ENCODE results near the gene ARF4.

ARF4 gene

DNA sequence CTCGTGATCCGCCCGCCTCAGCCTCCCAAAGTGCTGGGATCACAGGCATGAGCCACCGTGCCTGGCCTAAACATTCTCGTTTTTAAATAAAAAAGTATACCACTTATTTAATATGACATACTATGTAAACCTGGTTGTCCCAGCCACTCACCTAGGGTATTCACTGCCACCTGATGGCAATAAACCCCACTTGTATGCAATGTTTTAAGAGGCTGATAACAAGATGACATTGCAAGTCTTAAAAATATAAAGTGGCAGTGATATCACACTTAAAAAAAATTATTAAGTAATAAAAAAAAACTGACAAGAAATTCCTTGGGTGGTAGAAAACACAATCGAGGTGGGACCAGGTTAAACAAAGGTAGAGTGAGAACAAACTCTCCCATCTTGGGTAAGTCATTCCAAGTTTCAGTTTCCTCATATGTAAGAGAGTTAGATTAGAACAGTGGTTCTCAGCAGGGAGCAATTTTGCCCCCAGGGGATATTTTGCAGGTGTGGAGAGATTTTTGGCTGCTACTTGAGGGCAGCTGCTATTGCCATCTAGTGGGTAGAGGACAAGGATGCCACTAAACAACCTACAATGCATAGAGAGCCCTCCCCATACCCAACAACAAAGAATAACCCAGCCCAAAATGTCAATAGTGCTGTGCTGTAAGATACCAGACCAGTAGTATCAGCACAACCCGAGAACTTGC is 14.5 kb downstream of the ARF4 start:
- DNase-seq = no peak

GRCh38 chr3:57577801-57578200 is 19.3 kb downstream of the ARF4 start:
- DNase-seq = no peak

DNA sequence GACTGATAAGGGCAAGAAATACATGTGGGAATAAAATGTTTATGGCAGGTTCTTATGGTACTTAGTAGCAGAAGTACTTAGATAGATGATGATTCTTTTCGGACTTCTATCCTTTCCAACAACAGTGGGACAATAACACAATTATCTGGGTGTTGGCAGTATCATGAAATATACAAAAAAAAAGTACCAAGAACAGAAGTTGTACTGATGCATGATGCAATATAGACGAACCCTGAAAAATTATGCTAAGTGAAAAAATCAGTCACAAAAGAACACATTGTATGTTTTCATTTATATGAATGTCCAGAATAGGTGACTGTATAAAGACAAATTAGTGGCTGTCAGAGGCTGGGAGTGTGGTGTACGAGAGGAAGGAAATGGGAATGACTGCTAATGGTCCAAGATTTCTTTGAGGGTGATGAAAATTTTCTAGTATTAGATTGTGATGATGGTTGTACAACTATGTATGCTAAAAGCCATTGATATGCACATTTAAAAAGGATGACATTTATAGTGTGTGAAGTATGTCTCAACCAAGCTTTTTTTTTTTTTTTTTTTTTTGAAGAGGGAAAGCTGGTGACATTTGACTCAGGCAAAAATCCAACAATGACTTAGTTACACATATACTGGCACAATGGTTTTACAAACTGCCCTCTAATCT is 21.0 kb downstream of the ARF4 start:
- no peak for DNase-seq

DNA sequence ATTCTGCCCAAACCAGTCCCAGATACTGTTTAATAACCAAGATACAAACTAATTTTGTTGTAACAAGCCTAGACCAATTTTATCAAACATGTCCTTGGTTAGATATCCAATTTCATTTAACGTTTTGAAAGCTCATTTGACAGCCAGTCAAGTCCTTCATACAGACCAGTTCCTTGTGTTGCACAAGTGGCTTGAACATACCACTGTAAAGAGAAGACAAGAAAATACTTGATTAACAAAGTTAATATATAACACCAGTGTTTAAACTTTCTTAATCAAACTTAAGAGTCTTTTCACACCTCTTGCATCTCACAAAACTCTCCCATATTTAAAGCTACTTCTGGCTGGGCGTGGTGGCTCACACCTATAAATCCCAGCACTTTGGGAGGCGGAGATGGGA is 25.0 kb downstream of the ARF4 start:
- DNase-seq = no peak

DNA sequence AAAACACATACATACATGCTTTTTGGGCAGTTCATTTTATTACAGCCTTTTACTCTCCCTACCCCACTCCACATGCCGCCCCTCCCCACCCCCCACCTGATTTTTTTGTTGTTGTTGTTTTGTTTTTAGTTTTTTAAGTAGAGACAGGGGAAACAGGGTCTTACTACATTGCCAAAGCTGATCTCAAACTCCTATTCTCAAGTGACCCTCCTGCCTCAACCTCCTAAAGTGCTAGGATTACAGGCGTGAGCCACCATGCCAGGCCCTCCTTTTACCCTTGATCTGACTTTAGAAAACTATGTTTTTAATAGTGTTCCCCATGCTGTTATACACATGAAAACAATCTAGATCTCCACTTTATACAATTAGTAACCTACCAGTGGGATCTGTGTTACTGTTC is 26.3 kb downstream of the ARF4 start:
- DNase-seq = no peak

DNA sequence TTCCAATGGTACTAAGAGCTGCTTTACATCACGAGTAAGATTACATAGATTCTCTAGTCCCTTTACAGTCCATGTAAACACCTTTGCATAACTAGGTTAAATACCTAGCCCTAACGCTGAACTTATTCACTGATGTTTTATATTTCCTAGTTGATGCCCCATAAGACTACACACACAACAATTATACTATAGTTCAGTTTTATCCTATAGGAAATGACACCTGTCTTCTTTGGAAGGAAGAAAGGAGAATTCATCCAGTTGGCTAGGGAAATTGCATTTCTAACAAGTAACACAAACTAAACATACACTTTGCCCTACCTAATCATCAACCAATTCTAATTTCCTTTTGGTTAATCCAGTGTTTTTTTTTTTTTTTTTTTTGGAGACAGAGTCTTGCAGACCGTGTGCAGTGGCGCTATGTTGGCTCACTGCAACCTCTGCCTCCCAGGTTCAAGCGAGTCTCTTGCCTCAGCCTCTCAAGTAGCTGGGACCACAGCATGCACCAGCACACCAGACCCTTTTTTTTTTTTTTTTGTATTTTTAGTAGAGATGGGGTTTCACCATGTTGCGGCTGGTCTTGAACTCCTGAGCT is 27.2 kb downstream of the ARF4 start:
- no peak for DNase-seq

GRCh38 chr3:57559526-57559925 is 37.6 kb downstream of the ARF4 start:
- DNase-seq = no peak

DNA sequence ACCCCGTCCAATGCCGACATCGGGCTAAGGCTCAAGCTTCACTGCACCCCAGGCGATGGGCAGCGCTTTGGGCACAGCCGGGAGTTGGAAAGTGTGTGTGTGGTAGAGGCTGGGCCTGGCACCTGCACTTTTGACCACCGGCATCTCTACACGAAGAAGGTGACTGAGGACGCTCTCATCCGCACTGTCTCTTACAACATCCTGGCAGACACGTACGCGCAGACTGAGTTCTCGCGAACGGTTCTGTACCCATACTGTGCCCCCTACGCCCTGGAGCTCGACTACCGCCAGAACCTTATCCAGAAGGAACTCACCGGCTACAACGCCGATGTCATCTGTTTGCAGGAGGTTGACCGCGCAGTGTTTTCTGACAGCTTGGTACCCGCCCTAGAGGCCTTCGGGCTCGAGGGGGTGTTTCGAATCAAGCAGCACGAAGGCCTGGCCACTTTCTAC is 40.0 kb downstream of the ARF4 start:
- peak in 2 of 56 donors; percentile 7 to 19 for DNase-seq

GRCh38 chr3:57556459-57557084 is 40.6 kb downstream of the ARF4 start:
- DNase-seq = peak in 14 of 56 donors; percentile 4 to 75 (median 40)

- DNase-seq = peak; percentile 36 to 95 (median 86)
These were observed 41.2 kb downstream of the ARF4 start, which contains the start of gene PDE12 for GRCh38 chr3:57555738-57556458. TSS of gene PDE12 (plus strand) at chr3:57556274. CDS start at chr3:57556380, 106 bp downstream.

DNA sequence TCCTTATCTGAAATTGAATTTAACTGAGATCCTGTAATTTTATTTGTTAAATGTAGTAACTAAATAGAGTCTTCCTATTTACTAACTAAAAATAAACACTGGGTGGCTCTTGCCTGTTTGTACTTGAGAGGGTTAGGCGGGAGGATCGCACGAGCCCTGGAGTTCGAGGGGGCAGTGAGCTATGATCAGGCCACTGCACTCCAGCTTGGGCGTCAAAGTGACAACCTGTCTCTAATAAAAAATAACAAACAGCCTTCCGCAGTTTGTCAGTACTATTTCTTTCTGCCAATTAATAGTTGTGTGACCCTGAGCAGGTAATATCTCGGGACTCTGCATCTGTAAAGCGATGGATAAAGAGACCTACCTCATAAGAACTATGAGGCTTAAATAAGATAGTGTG is 41.8 kb downstream of the ARF4 start:
- no peak for DNase-seq

DNA sequence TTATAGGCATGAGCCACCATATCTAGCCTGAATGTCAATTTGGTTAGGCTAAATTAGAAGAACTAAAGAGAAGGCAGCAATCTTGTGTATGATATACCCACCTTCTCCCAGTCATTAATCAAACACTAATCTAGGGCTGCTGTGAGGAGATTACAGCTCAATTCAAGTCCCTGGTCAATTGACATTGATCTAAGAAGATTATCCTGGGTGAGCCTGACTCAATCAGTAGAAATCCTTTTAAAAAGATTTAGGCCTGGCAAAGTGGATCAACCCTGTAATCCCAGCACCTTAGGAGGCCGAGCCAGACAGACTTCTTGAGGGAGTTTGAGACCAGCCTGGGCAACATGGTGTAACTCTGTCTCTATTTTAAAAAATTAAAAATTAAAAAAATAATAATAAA is 50.5 kb downstream of the ARF4 start:
- DNase-seq = no peak

- DNase-seq = peak in 5 of 56 donors; percentile 2 to 42 (median 9)
These were observed 51.4 kb downstream of the ARF4 start for GRCh38 chr3:57545636-57546268.

DNA sequence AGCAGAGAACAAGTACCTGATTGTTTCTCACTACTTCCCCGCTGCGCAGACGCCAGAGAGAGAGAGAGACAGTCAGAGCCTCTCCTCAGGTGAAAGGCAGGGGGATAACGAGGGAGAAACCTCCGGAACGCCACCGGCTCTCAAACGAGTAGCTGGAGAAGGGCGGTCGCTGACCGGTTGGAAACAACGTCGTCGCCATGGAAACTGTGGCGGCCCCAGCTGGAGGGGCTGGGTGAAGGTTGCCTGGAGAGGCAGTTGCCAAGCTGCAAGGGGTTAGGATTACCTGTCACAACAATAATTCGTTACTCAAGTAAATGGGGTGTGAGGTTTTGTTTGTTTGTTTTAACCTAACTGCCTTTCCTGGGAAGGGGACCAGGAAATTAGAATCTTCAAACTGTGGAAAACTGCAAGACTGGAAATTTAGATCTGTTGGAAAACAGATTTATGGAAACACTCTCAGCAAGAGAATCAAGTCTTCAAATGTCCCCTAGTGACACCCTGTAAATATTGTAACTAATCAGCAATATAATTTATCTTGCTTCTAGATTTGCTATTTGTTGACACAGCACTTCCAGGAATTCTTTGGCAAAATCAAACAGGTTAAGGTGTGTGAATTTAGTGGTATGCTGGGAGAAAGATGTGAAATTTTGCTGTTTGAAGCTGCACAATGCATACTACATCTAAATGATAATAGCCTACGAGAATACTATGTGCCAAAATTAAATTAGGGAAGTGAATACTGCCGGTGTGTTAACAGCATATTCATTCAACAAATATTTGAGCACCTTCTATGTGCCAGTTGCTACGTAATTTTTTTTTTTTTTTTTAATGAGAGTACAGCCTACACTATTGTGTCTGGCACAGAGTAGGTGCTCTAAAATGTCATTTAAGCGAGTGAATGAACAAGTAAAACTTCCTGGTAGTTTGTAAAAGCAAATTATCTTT is 52.7 kb downstream of the ARF4 start, which contains the start of gene DNAH12:
TSS of gene DNAH12 (minus strand) at position 164 of the 945 bp plus-strand sequence. CDS start 1,474 bp downstream, outside the sequence.
- peak in 10 of 56 donors; percentile 1 to 14 (median 6) for DNase-seq

DNA sequence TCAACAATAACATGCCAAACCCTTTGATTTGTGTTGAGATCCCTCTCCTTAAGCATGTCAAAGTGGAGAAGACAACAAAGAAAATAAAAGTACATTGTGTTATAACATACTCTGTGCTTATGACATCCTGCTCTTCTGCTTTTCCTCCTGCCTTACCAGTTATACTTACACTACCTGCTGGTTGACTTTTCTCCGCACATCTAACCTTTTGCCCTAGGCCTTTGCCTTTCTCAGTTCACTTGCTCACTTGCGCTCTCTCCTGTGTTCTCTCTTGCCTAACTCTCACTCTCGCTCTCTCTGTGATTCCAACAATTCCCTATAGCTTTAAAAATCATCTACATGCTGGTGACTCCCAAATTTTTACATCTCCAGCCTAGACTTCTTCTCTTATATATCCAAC is 58.7 kb downstream of the ARF4 start:
- DNase-seq = no peak

DNA sequence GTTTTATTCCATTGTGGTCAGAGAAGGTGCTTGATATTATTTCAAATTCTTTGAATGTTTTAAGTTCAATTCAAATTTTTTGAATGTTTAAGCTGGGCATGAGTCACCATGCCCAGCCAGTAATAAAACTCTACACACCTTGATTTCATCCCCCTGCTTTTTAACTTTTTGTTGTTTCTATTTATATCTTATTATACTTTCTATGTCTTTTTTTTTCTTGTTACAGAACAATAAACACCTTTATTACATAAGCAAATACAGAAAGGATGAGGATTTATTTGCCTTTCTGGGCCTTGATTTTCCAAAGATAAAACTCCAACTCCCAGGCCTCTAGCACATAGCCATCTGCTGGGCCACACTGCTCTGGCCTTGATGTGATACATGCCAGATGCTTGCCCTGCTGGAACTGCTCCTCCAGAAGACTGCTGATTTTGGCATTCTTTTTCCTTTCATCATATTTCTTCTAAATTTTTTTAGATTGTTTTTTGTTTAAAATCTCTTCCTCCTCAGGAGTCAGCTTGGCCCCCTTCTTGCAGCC is 67.0 kb downstream of the ARF4 start:
- DNase-seq = no peak
